HCT116 (cell line): Measurements from ENCODE around the gene PALM2AKAP2. TPM values are rescaled to one million over a fixed set of nuclear protein-coding genes. Genes with fewer than 3 reads are reported as not detected.

Experiments
- ATAC-seq: fragments of 200-7000 bp; cut with Tn5 transposase; 2 replicates; pipeline ENCODE4 v1.9.1; 2020; ENCODE audit warnings: mild to moderate bottlenecking, moderate library complexity
- BruUV-seq: library from RNA; stranded (reverse); fragments of 400-500 nt; replicated peaks from 2 replicates; lab custom pipeline; 2021; lab: Mats Ljungman, UMichigan
- CTCF ChIA-PET: fragments of 300-600 bp; sonication (Branson Sonifier 250); formaldehyde crosslinking; loops from one replicate; lab custom pipeline; 2021; ENCODE audit warnings: antibody characterized with exemption; lab: Charles Lee
- POLR2A ChIA-PET: fragments of 300-600, 350-600 bp; sonication (Branson Sonifier 250); formaldehyde crosslinking; loops from one replicate; lab custom pipeline; 2021; ENCODE audit warnings: antibody characterized with exemption; lab: Charles Lee
- RAD21 ChIA-PET, 2 experiments: fragments of 300-600 bp; sonication (Branson Sonifier 250); formaldehyde crosslinking; loops; one replicate each; lab custom pipeline; 2023; ENCODE audit warnings: low total read pairs in 2 of 2; ENCODE audit not compliant: uncharacterized antibody in 2 of 2, unreplicated experiment in 2 of 2, low non-redundant PET in 1 of 2; lab: Charles Lee
- DNase-seq: peaks from one replicate; pipeline ENCODE4 v3.0.0-alpha.2; 2010; ENCODE audit warnings: low read depth, low spot score
- H2AFZ ChIP-seq: fragments of 200-600 bp; shearing (Covaris generic), sonication (generic); 2 replicates; pipeline ENCODE4 v1.6.1; 2017; ENCODE audit warnings: low read depth, mixed run types, mixed read lengths, antibody characterized with exemption, low read length; ENCODE audit not compliant: poor library complexity, severe bottlenecking
- H3K27ac ChIP-seq: 2 replicates; pipeline ENCODE4 v1.5.1; 2012; ENCODE audit warnings: low read depth, low read length
- H3K27me3 ChIP-seq: fragments of 200-600 bp; sonication (generic); 2 replicates; pipeline ENCODE4 v1.6.1; 2016; ENCODE audit warnings: mixed run types, low read length, mixed read lengths; ENCODE audit not compliant: insufficient read depth
- H3K36me3 ChIP-seq, 2 experiments: fragments of 200-500 bp in 1 of 2; fragments of 200-600 bp in 1 of 2; sonication (Bioruptor generic) in 1 of 2; sonication (generic) in 1 of 2; 2 replicates each; pipeline versions ENCODE4 v1.5.1 to v1.6.1; 2014 to 2016; ENCODE audit warnings: low read length in 2 of 2, inconsistent platforms in 1 of 2, mixed read lengths in 1 of 2, mixed run types in 1 of 2; ENCODE audit not compliant: insufficient read depth in 2 of 2, control insufficient read depth in 1 of 2
- H3K4me1 ChIP-seq, 2 experiments: fragments of 200-600 bp in 1 of 2; sonication (generic) in 1 of 2; 2 replicates each; pipeline versions ENCODE4 v1.5.1 to v1.6.1; 2012 to 2017; ENCODE audit warnings: low read length in 2 of 2, inconsistent platforms in 1 of 2, mild to moderate bottlenecking in 1 of 2, mixed read lengths in 1 of 2, mixed run types in 1 of 2, moderate library complexity in 1 of 2; ENCODE audit not compliant: insufficient read depth in 2 of 2, control insufficient read depth in 1 of 2
- H3K4me2 ChIP-seq: fragments of 200-600 bp; sonication (generic); 2 replicates; pipeline ENCODE4 v1.6.1; 2017; ENCODE audit warnings: mixed run types, low read length, mixed read lengths
- H3K4me3 ChIP-seq, 2 experiments: fragments of 200-600 bp in 1 of 2; sonication (generic) in 1 of 2; replicated peaks in 1 of 2; 2 replicates each; pipeline ENCODE4 v1.5.1; 2011 to 2016; ENCODE audit warnings: low read length in 2 of 2, control low read depth in 1 of 2, low read depth in 1 of 2, mild to moderate bottlenecking in 1 of 2, mixed read lengths in 1 of 2, mixed run types in 1 of 2
- H3K79me2 ChIP-seq: fragments of 200-600 bp; sonication (generic); 2 replicates; pipeline ENCODE4 v1.6.1; 2017; ENCODE audit warnings: mild to moderate bottlenecking, mixed run types, low read length, moderate library complexity, mixed read lengths; ENCODE audit not compliant: insufficient read depth
- H3K9ac ChIP-seq: fragments of 200-600 bp; sonication (generic); 2 replicates; pipeline ENCODE4 v1.6.1; 2016; ENCODE audit warnings: low read length, mixed read lengths
- H3K9me2 ChIP-seq: fragments of 200-600 bp; sonication (generic), shearing (Covaris generic); 2 replicates; pipeline ENCODE4 v1.6.1; 2017; ENCODE audit warnings: mixed run types, mild to moderate bottlenecking, moderate library complexity; ENCODE audit not compliant: insufficient read depth
- H3K9me3 ChIP-seq, 2 experiments: fragments of 200-500 bp in 1 of 2; fragments of 200-600 bp in 1 of 2; sonication (Bioruptor generic) in 1 of 2; sonication (generic) in 1 of 2; 2 replicates each; pipeline ENCODE4 v1.6.1; 2014 to 2017; ENCODE audit warnings: low read length in 2 of 2, mixed read lengths in 2 of 2, inconsistent platforms in 1 of 2, low read depth in 1 of 2, mild to moderate bottlenecking in 1 of 2, mixed run types in 1 of 2, moderate library complexity in 1 of 2; ENCODE audit not compliant: control insufficient read depth in 1 of 2, insufficient read depth in 1 of 2
- H4K20me1 ChIP-seq: fragments of 200-600 bp; sonication (generic), shearing (Covaris generic); 2 replicates; pipeline ENCODE4 v1.6.1; 2017; ENCODE audit warnings: mixed run types, mild to moderate bottlenecking, moderate library complexity; ENCODE audit not compliant: insufficient read depth
- ATF3 ChIP-seq: IDR thresholded peaks from 2 replicates; pipeline ENCODE4 v1.6.1; 2012
- CBX3 ChIP-seq: IDR thresholded peaks from 2 replicates; pipeline ENCODE4 v1.6.1; 2012; ENCODE audit warnings: low read depth
- EGR1 ChIP-seq: IDR thresholded peaks from 2 replicates; pipeline ENCODE4 v1.6.1; 2012; ENCODE audit warnings: low read depth
- POLR2A ChIP-seq: IDR thresholded peaks from 2 replicates; pipeline ENCODE4 v1.7.0; 2011; ENCODE audit warnings: borderline replicate concordance; ENCODE audit not compliant: insufficient read depth, insufficient read length; ENCODE audit errors: extremely low read depth
- RAD21 ChIP-seq: IDR thresholded peaks from 2 replicates; pipeline ENCODE4 v1.6.1; 2012; ENCODE audit warnings: low read depth, mild to moderate bottlenecking
- SIN3A ChIP-seq: IDR thresholded peaks from 2 replicates; pipeline ENCODE4 v1.6.1; 2012; ENCODE audit warnings: low read depth
- SP1 ChIP-seq: IDR thresholded peaks from 2 replicates; pipeline ENCODE4 v1.6.1; 2012; ENCODE audit warnings: low read depth
- YY1 ChIP-seq: IDR thresholded peaks from 2 replicates; pipeline ENCODE4 v1.6.1; 2011; ENCODE audit warnings: low read length, low read depth, moderate library complexity, mild to moderate bottlenecking; ENCODE audit not compliant: insufficient replicate concordance; ENCODE audit errors: extremely low read depth
- intact Hi-C: fragments of 100-400 bp; cut with micrococcal nuclease; formaldehyde crosslinking; loops from 2 replicates; pipeline ENCODE4 v1.10.0; 2022
- total RNA-seq: library from RNA; stranded (reverse); gene quantifications from one replicate; pipeline ENCODE4 v1.2.1, GENCODE V29; 2021; ENCODE audit not compliant: unreplicated experiment

The PALM2AKAP2 gene
- total RNA-seq, 1 experiment from 2014 or later, result 0.34 TPM

DNA sequence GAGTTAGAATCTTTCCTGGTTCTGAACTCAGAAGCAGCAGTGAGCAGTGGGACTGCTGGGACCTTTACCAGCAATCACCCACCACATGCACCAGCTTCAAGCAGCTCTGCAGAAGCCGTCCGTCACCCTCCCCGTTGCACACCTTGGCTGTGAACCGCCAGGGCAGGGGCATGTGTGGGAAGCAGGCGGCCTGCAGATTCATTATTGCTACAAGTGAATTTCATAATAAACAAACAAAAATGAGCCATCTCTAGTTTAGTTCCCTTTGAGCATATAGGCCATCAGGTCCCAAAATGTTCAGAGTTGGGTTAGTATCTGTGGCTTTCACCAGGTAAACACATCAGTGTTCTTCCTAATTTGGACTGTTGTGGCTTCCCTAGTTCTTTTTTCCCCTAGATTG, 17.5 kb downstream of the PALM2AKAP2 start:
- Histone ChIP-seq H4K20me1 (no peaks in the 10 kb centered on the region), H2AFZ (no peak overlapping the region), H3K27me3 (peaks cover 12% of the 10 kb centered on the region), H3K9ac (no peak overlapping the region), H3K9me3 (no peaks in the 10 kb centered on the region), H3K4me1 (no peaks in the 10 kb centered on the region), H3K4me3 (no peak overlapping the region), H3K79me2 (no peaks in the 10 kb centered on the region), H3K36me3 (no peaks in the 10 kb centered on the region), H3K27ac (no peak overlapping the region), H3K4me2 (no peak overlapping the region), H3K9me2 (no peaks in the 10 kb centered on the region)
- BruUV-seq, result no TSS peak
- ChIA-PET POLR2A (no interaction called here), RAD21 (no interaction called here), CTCF (no interaction called here)
- TF ChIP-seq RAD21 (no peak), SP1 (no peak), CBX3 (no peak), POLR2A (no peak), YY1 (no peak), ATF3 (no peak), SIN3A (no peak)
- intact Hi-C loops, result no loop called here
- DNase-seq (no peak), ATAC-seq (no peak)

DNA sequence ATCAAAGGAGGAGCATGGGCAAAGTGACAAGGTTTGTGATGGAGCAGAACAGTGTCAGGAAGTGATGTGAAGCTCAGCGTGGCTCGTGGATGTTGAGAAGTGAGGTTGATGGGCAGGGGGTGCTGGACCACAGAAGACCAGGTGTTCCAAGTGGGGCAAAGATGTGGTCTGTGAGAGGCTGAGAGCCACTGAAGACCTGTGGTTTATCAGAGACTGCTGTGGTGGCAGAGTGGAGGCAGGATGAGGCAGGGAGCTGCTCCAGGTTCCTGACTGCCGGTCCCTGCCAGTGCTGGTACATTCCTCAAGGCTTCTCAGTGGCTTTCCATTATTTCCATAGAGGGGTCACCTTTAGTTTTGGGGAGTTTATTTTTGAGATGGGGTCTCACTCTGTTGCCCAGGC, 19.1 kb downstream of the PALM2AKAP2 start:
- H3K9me3 ChIP-seq, result no peaks in the 10 kb centered on the region
- no peaks in the 10 kb centered on the region for H3K79me2 ChIP-seq
- ChIA-PET POLR2A (no interaction called here), RAD21 (no interaction called here)
- ATAC-seq (no peak), DNase-seq (no peak)
- H4K20me1 ChIP-seq, result no peaks in the 10 kb centered on the region
- no peak for TF ChIP-seq SP1
- no peak for TF ChIP-seq EGR1
- TF ChIP-seq, all 23 proteins: peak for 0
- Histone ChIP-seq H3K4me1 (no peaks in the 10 kb centered on the region), H3K9ac (no peak overlapping the region), H3K36me3 (no peaks in the 10 kb centered on the region), H3K27ac (no peak overlapping the region), H3K4me2 (no peak overlapping the region), H3K9me2 (no peaks in the 10 kb centered on the region), H3K27me3 (peaks cover 29% of the 10 kb centered on the region), H3K4me3 (no peak overlapping the region), H2AFZ (no peak overlapping the region)
- intact Hi-C loops, result no loop called here
- CTCF ChIA-PET, result interaction anchor here (1.1 kb wide), 1 partner anchor 19 kb away, joined by 3 read pairs; no protein-coding TSS in a partner anchor
- BruUV-seq, result no TSS peak
